Right renal pelvis (tissue), 4 donors: ENCODE measurements around the gene HCN4. TPM values are rescaled to one million over a fixed set of nuclear protein-coding genes. Genes with fewer than 3 reads are reported as not detected.
A peak's percentile ranks its signal among the peaks of the same experiment; 100 is the strongest.

Experiments used
- DNase-seq, 4 donors: peaks; one replicate each; pipeline ENCODE4 v3.0.0-alpha.2; 2013; ENCODE audit warnings: low read depth in 4 of 4, low spot score in 3 of 4, missing footprints in 1 of 4
- polyA plus RNA-seq, 4 donors: library from polyadenylated mRNA; unstranded; fragments of 120-200 nt; gene quantifications; one replicate each; pipeline ENCODE4 v1.2.1, GENCODE V29; 2013; ENCODE audit not compliant: insufficient read length in 4 of 4

Gene HCN4
- polyA plus RNA-seq, 4 donors = 0.97 to 1.2 (median 1.1) TPM

DNA sequence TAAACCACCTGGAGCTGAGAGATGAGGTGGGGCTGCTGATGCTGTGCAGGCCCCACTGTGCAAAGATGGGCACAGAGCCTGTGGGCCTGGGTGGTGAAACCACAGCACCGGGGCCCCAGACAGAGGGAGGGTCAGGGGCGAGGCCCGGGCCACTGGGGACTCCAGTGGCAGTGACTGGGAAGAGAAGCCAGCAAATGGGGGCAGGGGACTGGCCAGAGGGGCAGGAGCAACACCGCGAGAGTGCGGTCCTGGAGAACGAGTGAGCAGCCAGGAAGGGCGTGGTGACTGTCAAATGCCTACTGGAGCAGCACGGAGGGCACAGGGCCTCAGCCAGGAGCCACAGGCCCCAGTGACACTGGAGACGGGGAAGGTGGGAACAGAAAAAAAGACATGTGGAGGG is 39.8 kb downstream of the HCN4 start:
- no peak for DNase-seq

DNA sequence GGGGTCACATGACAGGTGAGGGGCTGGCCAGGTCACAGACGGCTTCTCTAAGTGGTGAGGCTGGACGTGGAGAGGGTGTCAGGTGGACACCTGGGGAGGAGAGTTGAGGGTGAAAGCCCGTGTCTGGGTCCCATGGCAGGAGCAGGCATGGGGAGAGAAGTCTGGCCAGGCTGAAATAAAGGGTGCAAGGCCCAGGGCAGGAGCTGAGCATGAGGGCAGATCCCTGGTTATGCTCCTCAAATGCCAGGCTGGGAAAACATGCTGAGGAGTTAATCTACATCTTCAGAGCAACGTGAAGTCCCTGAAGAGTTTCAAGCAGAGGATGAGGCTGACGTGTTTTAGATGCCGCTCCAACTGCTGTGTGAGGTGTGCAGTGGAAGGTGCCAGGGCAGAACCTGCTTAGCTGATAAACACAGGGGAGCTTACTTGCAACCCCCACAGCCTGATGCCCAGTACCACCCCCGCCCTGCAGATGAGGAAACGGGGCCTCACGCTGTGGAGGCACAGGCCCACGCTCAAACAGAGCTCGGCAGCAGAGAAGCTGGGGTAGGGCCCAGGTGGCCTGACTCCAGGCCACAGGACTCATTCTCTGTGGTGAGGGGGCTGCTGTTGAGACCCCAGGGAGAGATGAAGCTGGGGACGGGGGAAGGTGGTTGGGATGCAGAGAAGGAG is 40.5 kb downstream of the HCN4 start:
- DNase-seq = no peak

DNA sequence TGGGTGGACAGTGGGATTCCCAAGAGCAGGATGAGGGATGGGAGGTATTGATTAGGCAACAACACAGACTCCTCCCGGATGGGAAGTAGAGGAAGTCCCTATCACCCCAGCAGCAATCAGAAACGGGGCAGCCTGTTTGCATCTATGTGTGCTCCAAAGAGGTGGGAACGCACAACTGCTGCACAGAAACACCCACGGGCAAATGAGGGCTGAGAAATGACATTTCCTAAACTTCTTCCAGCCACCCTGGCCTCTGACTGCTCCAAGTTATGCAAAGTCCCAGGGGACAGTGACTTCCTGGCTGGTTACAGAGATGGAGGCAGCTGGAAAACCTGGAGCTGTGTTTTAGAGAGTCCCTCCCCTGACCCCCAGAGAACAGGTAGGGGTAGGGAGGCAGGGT is 42.6 kb downstream of the HCN4 start:
- DNase-seq = no peak

DNA sequence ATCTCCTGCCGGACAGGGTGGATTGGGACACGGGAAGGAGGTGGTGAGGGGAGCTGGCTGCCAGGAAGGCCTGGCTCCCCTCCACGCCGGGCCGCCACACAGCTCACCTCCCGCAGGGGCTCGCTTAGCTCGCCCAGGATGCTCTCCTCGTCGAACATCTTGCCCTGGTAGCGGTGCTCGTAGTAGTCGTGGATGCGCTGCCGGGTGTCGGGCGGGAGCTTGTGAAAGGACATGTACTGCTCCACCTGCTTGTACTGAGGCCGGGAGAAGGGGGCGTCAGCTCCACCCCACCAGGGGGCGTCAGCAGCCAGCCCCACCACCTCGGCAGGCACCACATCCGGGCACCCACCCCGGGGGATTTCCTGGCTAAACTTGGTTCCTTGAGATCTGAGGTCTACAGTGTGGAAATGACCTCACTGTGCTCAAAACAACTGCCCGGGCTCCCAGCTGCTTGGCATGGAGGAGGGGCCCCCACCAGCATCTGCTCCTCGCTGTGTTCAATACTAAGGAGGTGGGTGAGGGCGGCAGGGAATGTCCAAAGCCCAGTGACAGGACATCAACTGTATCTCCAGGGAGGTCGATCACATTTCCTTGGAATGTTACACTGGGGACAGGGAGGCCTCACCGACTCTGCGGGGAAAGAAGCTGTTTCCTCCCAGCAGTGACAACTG is 43.4 kb downstream of the HCN4 start:
- DNase-seq = no peak

DNA sequence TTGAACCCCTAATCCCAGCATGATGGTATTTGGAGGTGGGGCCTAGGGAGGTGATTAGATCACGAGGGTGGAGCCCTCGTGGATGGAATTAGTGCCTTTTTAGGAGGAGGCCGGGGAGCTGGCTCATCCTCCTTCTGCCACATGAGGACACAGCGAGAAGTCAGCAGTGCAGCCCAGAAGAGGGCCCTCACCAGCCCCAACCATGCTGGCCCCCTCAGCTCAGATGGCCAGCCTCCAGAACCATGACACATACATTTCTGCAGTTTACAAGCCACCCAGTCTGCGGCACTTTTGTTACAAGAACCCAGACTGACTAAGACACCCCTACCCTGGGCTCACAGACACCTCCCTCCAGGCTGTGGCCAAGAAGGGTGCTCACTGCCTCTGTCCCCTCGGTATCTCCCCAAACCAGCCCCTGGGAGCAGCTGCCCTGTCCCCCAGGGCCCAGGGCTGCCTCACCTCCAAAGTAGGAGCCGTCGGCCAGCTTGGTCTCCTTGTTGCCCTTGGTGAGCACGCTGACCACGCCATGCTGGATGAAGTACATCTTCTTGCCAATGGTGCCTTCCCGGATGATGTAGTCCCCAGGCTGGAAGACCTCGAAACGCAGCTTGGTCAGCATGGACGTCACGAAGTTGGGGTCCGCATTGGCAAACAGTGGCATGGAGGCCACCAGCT is 44.1 kb downstream of the HCN4 start:
- no peak for DNase-seq

DNA sequence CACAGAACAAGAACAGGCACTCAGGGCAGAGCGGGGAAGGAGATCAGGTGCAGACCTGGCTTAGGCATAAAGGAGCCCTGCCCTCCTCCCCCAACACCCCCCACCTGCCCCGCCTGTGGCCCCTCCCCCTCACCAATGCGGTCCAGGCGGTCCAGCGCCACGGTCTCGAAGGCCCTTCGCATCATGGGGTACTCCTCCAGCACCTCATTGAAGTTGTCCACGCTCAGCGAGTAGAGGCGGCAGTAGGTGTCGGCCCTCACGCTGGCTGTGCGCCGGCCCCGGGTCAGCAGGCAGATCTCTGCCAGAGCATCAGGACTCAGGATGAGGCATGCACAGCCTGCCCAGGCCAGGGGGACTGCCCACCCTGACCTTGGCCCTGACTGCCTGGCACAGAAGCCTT is 44.8 kb downstream of the HCN4 start:
- no peak for DNase-seq

DNA sequence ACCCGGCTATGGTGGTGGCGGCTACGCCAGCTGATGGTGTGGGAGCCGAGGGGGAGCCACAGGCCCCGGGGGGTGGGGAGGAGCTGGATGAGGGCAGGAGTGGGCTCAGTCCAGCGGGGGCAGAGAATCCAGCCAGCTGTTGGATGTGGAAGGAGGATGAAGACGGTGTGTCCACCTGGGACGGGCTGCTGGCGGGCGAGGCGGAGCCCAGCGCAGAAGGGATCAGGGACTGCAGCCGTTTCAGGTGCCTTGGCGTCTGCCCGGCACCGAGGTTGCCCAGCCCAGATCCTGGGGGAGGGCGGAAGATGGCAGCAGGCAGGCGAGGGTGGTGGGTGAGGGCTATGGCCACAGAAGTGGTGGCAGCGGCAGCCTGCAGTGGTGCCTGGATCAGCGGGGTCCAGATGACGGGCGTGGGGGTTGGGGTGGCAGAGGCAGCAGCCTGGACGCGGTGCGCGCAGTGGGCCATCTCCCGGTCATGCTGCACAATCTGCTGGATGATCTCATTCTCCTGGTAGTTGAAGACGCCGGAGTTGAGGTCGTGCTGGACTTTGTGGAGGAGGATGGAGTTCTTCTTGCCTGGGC is 45.3 kb downstream of the HCN4 start:
- DNase-seq = no peak

DNA sequence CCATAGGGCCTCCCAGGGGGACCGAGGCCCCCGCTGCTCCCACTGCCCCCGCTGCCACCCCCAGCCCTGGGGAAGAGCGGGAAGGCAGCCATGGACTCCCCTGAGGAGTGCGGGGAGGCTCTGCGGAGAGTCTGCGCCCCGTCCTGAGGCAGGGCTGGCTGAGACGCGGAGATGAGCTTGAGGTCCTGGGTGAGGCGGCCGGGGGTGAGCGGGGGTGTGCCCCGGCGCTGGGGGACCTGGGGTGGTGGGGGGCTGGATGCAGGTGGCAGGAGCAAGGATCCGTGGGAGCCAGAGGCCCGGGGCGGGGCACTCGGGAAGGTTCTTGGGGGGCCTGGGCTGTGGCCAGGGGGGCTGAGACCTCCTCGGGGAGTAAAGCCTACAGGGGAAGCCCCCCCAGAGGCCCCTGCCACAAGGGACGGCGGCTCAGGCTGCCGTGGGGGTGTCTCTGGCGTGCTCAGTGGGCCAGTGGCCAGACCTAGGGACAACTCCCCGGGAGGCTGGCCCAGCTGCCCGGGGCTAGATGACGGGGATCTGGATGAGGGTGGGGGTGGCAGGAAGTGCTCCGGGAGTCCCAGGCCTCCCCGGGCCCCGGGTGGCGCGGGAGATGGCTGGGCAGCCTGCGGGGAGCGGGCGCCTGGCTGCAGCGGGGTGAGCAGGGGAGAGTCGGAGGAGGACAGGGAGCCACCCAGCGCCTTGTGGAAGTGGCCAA is 45.9 kb downstream of the HCN4 start:
- DNase-seq = no peak

DNA sequence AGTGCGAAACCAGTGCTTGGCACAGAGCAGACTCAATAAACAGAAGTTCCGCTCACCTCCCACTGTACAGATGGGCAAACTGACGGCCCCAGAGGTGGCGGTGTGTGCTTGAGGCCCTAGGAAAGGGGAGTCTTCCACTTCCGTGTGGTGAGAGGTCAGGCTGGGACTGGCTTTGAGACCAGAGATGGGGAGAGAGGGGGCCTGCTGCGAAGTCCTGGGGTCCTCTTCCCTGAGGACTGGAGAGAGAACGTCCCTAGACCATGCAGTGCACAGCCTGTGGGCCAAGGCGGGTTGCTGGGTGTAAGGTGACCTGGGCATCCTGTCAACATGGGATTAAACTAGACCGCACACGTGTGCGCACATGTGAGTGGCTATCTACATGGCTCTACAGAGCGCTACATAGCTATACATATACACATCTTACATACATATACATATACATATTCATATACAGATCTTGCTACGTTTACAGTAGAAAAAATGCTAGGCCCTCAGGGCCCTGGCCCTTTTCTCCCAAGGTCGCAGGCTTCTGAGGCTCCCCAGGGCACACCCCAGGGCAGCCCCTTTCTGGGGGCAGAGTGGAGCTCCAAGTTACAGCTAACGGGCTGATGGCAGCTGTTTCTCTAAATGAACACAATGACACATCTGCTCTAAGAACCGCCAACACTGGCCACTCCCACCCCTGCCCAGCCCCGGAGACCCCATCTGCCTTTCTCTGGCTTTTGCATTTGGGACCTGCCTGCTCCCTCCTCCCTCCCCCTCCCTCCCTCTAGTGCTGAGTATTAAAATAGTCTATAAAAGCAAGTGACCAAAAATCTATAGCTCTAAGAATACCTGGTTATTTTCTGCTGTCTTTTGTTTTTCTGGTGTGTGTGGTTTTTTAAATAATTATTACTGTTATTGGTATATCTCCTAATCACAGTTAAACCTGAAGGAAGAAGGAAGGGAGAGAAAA is 47.0 kb downstream of the HCN4 start:
- no peak for DNase-seq

DNA sequence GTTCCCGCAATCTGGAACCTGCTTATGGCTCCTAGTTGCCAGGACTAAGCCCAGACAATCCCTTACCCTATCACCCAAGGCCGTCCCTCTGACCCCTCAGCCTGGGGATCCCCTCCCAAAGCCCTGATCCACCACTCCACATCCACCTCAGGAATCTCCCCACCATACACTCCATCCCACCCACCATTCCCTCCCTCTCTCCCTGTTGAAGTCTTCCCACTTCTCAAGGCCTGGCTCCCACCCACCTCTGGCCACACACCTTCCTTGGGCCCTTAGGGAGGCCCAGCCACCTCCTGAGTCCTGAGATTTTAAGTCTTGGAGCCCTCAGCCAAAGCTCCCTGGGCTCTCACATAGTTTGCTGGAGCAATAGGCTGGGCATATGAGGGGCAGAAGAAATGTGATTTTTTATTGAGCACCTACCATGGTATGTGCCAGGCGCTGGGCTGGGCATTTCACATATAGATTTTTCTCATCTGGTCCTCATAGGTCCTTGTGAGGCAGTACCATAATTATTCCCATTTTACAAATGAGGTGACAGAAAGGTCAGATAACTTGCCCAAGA is 48.1 kb downstream of the HCN4 start:
- no peak for DNase-seq

DNA sequence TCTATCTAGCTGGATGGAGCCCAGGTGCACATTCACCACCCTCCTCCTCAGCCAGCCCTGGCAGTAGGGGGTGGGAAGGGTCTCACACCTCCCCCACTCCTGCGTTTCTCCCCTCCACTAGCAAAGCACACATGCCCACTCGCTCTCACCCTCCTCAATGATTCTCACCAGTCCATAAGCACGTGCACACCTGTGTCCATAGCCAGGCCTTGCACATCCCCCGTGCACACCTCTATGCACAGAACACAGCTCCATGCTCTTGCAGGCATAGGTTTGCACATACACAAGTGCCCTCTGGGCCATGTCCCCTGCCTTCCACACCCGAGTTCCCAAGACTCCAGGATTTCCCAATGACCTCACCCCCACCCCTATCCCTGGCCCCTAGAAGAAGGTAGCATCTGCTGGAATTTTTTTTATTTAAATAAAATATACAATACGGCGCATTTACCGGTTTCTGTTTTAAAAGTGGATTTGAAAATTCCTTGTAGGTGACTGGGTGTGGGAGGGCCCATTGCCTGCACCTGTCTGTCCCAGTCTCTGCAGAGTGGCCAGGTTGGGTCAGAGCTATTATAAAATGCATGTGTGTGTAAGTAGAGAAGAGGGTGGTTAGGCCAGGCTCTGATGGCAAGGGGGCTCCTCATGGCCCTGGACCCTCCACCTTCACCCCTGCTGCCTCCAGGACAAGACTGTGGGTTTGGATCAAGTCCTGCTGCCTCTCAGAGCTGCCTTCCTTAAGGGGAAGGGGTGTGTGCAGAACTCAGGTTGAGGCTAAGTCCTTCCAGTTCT is 49.1 kb downstream of the HCN4 start:
- DNase-seq = no peak

DNA sequence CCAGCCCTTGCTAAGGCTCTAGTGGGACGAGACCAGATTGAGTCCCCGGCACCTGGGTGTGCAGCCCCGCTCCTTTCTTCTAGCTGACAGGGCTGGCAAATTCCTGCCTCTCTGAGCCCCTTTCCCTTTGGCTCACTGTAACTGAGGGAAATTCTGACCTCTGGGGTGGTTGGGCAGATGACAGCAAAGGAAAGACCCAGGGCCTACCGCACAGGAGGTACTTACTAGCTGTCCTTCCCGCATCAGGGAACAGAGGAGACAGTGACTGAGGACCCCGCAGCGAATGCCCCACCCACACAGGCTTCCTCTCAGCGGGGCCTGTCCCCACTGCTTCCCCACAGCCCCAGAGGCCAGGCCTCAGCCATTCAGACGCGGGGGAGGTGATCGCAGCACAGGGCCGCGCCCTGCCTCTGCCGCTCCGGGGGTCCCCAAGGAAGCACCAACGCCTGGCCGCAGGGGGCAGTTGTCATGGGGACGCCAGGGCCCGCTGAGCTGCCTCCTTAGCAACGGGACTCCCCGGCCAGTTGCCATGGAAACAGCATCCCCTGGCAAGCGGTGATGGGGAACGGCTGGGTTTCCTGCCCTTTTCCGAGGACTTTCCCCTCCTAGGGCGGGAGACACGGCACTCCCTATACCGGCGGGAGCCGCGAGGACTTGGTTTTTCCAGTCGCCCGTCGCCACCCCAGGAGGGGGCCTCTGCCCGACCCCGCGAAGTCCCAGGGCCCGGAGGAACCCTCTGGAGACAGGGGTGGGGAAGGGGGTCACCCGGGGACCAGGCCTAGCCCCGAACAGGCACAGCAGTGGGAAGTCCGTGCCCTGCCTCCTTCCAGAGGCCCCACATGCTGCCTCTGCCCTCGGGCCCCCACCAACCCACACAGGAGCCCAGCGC is 50.1 kb downstream of the HCN4 start:
- peak in 3 of 4 donors; percentile 7 to 16 (median 16) for DNase-seq

DNA sequence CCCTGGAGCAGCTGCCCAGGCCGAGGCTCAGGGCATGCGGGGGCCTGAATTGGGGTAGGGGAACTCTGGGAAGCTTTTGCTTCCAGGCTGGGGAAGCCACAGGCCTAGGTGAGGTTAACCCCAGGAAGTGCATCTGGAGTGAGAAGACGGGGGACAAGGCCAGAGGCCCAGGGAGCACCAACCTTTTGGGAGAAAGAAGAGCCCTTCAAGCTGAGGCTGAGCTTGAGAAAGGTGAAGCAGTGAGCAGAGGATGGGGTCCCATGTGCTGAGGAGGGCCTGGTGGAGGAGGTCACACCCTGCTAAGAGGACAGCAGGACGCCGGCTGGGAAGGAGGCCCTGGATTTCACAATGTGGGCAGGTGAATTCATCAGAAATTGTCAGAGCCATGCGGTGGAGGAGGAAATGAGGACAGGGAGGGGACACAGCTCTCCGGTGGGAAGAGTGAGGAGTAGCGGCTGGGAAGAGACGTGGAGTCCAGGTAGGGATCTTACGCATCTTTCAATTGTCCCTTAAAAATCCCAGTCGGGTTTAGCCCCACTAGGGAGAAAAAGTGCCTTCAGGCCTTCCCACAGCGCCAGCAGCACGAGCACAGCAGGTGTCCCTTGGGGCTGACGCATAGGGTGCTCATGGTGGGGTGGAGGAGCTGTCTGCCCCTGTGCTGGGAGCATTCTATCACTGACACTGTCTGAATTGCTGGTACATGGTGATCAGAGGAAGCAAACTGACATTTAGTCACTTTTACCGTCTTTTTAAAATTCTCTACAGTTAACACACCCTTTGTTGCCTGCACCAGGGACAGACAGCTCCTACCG is 50.9 kb downstream of the HCN4 start:
- DNase-seq = no peak

DNA sequence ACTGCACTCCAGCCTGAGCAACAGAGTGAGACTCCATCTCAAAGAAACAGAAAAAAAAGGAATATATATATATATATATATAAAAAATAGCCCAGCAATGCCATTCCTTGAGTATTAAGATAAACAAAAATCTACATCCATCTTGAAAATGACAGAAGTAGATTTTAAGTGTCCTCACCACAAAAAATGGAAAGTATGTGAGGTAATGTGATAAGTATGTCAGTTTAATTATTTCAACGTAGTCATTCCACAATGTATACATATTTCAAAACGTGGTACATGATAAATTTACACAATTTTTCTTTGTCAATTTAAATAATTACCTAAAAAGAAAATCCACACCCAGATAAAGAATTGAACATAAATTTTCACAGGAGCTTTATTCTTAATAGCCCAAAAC is 54.9 kb downstream of the HCN4 start:
- no peak for DNase-seq

DNA sequence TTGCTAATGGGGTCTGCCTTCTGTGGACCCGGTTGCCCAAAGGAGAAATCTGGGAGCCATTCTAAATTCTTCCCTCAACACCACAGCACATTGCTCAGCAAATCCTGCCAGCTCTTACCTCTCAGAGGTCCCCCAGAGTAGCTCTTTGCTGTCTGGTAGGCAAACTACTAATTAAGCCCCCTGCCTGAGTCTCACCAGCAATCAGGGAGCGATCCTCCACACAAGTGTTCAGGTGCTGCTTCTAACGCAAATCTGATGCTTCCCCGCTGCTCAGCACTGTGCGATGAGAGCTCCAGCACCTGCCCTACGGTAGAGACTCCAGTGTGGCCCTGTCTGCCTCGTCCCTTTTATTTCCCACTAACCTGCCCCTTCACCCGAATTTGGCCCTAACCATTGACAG is 60.5 kb downstream of the HCN4 start:
- DNase-seq = no peak

DNA sequence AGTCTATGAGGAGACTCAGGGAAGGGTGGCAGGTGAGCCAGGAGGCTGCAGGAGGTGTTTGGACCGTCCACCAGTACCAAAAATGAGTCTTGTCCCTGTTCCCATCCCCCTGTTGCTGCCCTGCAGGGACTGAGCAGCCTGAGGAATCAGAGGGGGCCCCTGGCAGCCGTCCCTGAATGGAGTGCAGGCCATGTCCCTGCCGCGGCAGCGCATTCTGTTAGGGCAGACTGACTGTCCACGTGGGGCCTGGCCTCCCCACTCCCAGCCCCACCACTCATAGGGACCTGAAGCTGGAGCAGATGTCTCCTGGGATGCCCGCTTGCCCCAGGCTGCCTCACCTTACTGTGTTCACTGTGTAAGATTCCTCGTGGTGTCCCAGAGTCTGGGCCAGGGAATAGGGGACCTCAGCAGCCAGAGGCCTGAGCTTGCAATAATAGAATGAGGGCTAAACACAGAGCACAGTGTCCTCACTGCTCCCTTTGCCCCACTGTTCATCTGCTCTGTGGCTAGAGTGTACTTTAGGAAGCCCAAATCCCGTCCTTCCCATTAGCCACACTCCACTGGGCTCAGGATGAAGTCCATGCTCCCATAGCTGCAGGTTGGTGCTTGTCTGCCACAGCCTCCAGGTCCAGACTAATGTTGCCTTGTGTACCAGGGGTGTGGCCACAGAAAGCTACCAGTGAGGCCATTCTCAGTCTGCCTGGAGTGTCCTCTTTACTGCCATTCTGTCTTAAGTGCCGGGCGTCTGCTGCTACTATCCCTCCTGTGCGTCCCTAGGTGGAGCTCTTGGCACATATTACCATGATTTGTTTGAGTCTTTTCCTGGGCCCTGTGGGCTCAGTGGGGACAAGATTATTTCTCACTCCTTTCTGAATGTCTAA is 63.2 kb downstream of the HCN4 start:
- DNase-seq = peak; percentile 26 to 47 (median 30)
